HAP-1 (cell line): ENCODE results near the gene ERC2.
"Not testable (repeated sequence)": the region's sequence is repeated elsewhere in the genome, so short reads cannot be mapped to it uniquely, and the experiment has no call there.

Experiments used
- DNase-seq, 2 experiments: peaks; one replicate each; pipeline ENCODE4 v3.0.0-alpha.2; 2016 to 2020; ENCODE audit warnings: low spot score in 2 of 2
- H3K27me3 ChIP-seq: fragments of 250-450 bp; sonication (Bioruptor Pico); 2 replicates; pipeline ENCODE4 v1.5.1; 2020; ENCODE audit warnings: low read depth, mild to moderate bottlenecking, moderate library complexity
- H3K36me3 ChIP-seq: fragments of 250-450 bp; sonication (Bioruptor Pico); replicated peaks from 2 replicates; pipeline ENCODE4 v1.5.1; 2020; ENCODE audit warnings: mild to moderate bottlenecking
- H3K4me1 ChIP-seq: fragments of 250-450 bp; sonication (Bioruptor Pico); 2 replicates; pipeline ENCODE4 v1.5.1; 2020; ENCODE audit warnings: mild to moderate bottlenecking
- H3K4me3 ChIP-seq: fragments of 250-450 bp; sonication (Bioruptor Pico); 2 replicates; pipeline ENCODE4 v1.5.1; 2020; ENCODE audit warnings: mild to moderate bottlenecking, moderate library complexity
- H3K9me3 ChIP-seq: fragments of 250-450 bp; sonication (Bioruptor Pico); 2 replicates; pipeline ENCODE4 v1.5.1; 2020; ENCODE audit warnings: mild to moderate bottlenecking, moderate library complexity
- in situ Hi-C: fragments of 300-500 bp; cut with MboI; formaldehyde crosslinking; loops from 3 replicates; pipeline ENCODE4 v1.14.3; 2020; ENCODE audit warnings: low sequenced_read_pairs, inconsistent platforms, mixed read lengths

The ERC2 gene

GRCh38 chr3:56468184-56469106 is at the start of gene ERC2:
ERC2 (minus strand) TSS chr3:56468467.
- peak within 1 kb of the TSS; percentile 61 for H3K4me3 ChIP-seq
- peaks cover 8% of the 10 kb centered on the region for H3K4me1 ChIP-seq
- H3K36me3 ChIP-seq: no peaks in the 10 kb centered on the region
- DNase-seq: peak; percentile 72 to 86
- no peaks in the 10 kb centered on the region for H3K9me3 ChIP-seq
- in situ Hi-C loops: no loop called here
- H3K27me3 ChIP-seq: no peaks in the 10 kb centered on the region

DNA sequence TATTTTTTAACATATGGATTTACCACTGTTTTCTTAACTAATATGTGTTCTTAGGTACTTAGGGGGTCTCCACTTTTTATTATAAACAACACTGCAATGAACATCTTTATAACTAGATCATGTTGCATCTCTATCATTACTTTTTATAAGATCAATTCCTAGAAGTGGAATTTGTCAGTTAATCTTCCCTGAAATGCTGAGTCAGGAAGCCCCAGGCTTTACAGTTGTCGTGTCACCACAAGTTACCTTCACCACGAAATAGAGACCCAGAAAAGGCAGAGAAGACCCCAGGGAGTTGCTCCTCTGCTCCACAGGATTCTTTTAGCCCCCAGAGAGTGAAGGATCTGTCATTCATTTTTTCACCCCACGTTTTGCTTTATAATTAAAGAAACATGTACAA is 34.5 kb upstream of the ERC2 start:
- no peaks in the 10 kb centered on the region for H3K27me3 ChIP-seq
- no peaks in the 10 kb centered on the region for H3K9me3 ChIP-seq
- H3K36me3 ChIP-seq: no peaks in the 10 kb centered on the region
- H3K4me1 ChIP-seq: no peaks in the 10 kb centered on the region
- in situ Hi-C loops: no loop called here
- no peak overlapping the region for H3K4me3 ChIP-seq
- DNase-seq: no peak

- in situ Hi-C loops, H3K4me1 ChIP-seq, H3K4me3 ChIP-seq, H3K36me3 ChIP-seq, H3K9me3 ChIP-seq, DNase-seq: not testable (repeated sequence)
- peaks cover 30% of the 10 kb centered on the region for H3K27me3 ChIP-seq
These were observed 28.1 kb upstream of the ERC2 start for GRCh38 chr3:56496376-56496775.

DNA sequence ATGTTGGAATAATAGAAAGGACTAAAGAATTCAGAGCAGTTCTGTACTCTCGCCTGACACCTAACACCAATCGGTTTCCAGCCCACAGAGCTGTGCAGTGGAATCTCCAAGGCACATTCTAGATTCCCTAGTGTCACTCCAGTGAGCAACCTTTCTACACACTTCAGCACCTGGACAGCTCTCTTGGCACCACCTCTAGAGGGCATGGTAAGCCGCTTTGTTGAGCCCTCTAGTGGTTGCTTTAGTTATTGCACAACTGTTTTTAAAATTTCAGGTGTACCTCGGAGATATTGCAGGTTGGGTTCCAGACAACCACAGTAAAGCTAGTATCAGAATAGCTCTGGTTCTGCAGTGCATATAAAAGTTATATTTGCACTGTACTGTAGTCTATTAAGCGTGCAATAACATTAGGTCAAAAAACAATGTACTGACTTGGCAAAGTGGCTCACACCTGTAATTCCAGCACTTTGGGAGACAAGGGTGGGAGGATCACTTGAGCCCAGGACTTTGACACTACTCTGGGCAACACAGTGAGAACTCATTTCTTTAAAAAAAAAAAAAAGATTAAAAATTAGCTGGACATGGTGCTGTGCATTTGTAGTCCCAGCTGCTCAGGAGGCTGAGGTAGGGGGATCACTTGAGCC is 26.5 kb upstream of the ERC2 start:
- Histone ChIP-seq H3K9me3 (no peaks in the 10 kb centered on the region), H3K4me1 (no peaks in the 10 kb centered on the region), H3K36me3 (no peaks in the 10 kb centered on the region), H3K27me3 (peaks cover 46% of the 10 kb centered on the region), H3K4me3 (no peak overlapping the region)
- peak; percentile 80 to 90 for DNase-seq
- in situ Hi-C loops: no loop called here

GRCh38 chr3:56491566-56491965 is 23.3 kb upstream of the ERC2 start:
- no peaks in the 10 kb centered on the region for H3K4me1 ChIP-seq
- DNase-seq: no peak
- in situ Hi-C loops: no loop called here
- no peaks in the 10 kb centered on the region for H3K9me3 ChIP-seq
- H3K36me3 ChIP-seq: no peaks in the 10 kb centered on the region
- H3K27me3 ChIP-seq: peaks cover 77% of the 10 kb centered on the region
- H3K4me3 ChIP-seq: no peak overlapping the region

DNA sequence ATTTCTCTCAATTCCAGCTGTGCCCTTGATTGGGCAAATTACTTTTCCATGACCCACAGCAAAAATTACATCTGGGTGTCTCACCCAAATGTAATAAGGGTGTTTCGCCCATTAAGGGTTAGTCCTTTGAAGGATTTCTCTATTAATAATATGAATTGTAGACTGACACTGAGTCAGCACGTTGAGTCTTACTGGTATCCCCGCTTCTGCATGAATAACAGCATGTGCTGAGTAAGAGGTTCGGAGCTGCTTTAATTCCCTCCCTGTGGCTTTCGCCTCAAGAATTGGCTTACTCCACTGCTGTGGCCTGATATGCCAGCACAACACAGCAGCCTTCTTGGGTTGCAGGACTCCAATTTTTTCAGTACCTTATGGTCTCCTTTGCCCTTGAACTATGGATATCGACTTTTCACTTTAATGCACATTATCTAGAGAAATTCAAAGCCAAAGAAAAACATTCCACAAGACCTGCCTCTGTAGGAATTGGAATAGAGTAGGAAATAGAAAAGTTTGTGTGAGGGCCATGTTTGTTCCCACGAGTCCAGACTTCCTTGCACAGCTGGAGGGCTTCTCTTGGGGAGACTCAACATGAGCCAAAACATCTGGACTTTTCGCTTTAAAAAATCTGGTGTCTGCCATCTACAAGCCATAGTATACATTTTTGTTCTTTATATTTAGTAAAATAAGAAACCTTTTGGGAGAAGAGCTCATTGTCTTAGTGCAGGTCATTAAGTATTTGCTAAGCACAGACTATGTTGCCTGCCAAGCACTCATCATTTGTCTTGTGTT is 20.7 kb upstream of the ERC2 start:
- peaks cover 83% of the 10 kb centered on the region for H3K27me3 ChIP-seq
- in situ Hi-C loops: no loop called here
- H3K4me3 ChIP-seq: no peak overlapping the region
- no peaks in the 10 kb centered on the region for H3K9me3 ChIP-seq
- H3K4me1 ChIP-seq: no peaks in the 10 kb centered on the region
- DNase-seq: no peak
- no peaks in the 10 kb centered on the region for H3K36me3 ChIP-seq

DNA sequence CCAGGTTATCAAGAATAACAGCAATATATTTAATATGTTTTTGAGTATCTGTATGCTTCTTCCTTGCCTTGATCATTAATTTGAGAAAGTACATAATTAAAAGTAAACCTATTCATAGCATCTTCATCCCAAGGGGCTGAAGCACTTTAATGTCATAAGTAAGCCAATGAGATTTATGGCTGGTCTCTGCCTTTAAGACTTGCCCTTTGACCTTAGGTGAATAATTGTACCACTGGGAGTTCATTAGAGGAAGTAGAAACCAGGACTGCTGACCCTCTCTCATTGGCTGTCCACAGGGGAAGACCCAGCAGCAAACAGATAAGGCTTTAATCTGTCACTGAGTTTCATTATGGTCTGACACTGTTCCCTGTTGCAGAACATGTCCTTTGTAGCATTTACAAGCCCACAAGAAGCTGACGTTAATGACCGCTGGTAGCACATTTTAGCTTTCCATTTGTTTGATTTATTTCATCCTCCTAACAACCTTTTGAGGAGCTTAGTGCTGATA is 16.3 kb upstream of the ERC2 start:
- Histone ChIP-seq H3K9me3 (no peaks in the 10 kb centered on the region), H3K27me3 (peaks cover 65% of the 10 kb centered on the region), H3K4me3 (no peak overlapping the region), H3K4me1 (no peaks in the 10 kb centered on the region), H3K36me3 (no peaks in the 10 kb centered on the region)
- no peak for DNase-seq
- in situ Hi-C loops: no loop called here

GRCh38 chr3:56484122-56484521 is 15.9 kb upstream of the ERC2 start:
- H3K4me3 ChIP-seq: no peak overlapping the region
- peaks cover 60% of the 10 kb centered on the region for H3K27me3 ChIP-seq
- in situ Hi-C loops: no loop called here
- no peaks in the 10 kb centered on the region for H3K9me3 ChIP-seq
- no peaks in the 10 kb centered on the region for H3K4me1 ChIP-seq
- no peak for DNase-seq
- H3K36me3 ChIP-seq: no peaks in the 10 kb centered on the region

GRCh38 chr3:56477646-56478045 is 9.4 kb upstream of the ERC2 start:
- Histone ChIP-seq H3K4me1 (peaks cover 13% of the 10 kb centered on the region), H3K4me3 (no peak overlapping the region), H3K9me3 (no peaks in the 10 kb centered on the region; the same call in 1 of the 2 replicates), H3K27me3 (peaks cover 13% of the 10 kb centered on the region), H3K36me3 (no peaks in the 10 kb centered on the region)
- in situ Hi-C loops: no loop called here
- DNase-seq: no peak

- Histone ChIP-seq H3K4me1 (peaks cover 13% of the 10 kb centered on the region), H3K9me3 (no peaks in the 10 kb centered on the region; the same call in 1 of the 2 replicates), H3K4me3 (no peak overlapping the region), H3K27me3 (peaks cover 10% of the 10 kb centered on the region), H3K36me3 (no peaks in the 10 kb centered on the region)
- DNase-seq: peak; percentile 43 to 90
- in situ Hi-C loops: no loop called here
These were observed 8.5 kb upstream of the ERC2 start for GRCh38 chr3:56476771-56477170.

DNA sequence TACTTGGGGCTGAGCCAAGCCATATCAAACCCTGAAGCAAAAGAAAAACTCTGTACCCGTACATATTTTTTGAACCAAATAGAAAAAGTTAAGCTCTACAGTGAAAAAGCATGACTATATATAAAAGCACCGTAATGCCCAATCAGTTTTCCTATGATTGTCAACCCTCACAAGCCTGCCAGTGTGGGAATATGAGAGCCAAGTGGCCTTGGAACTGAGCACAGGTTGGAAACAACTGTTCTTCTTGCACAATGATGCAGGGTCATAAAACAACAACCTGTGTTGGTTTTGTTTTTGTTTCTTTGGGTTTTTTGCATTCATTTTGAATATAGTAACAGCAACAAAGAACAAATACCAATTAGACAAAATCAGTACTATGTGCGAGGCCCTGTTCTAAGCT is 3.5 kb upstream of the ERC2 start:
- Histone ChIP-seq H3K4me3 (no peak overlapping the region), H3K4me1 (peaks cover 13% of the 10 kb centered on the region), H3K9me3 (no peaks in the 10 kb centered on the region; the same call in 1 of the 2 replicates), H3K27me3 (no peaks in the 10 kb centered on the region), H3K36me3 (no peaks in the 10 kb centered on the region)
- no peak for DNase-seq
- in situ Hi-C loops: no loop called here

DNA sequence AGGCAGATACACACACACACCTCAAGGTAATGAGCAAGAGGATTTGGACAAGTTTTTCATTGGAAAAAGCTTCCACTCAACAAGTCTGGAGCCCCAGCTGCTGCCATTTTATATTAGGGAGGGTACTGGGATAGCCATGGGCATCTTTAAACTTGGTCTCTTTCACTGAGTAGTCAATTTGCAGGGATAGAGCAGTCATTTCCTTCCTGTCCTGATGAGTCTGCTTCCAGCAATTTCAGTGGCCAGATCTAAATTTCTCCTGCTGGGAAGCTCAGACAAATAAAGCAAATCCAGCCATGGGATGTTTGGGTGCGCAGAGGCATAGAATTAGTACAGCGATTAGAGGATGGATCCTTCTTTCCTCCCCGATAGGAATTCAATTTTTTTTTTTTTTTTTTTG is 874 bp upstream of the ERC2 start:
- Histone ChIP-seq H3K4me3 (no peak overlapping the region), H3K9me3 (no peaks in the 10 kb centered on the region), H3K4me1 (peaks cover 8% of the 10 kb centered on the region), H3K36me3 (no peaks in the 10 kb centered on the region), H3K27me3 (no peaks in the 10 kb centered on the region)
- in situ Hi-C loops: no loop called here
- no peak for DNase-seq

DNA sequence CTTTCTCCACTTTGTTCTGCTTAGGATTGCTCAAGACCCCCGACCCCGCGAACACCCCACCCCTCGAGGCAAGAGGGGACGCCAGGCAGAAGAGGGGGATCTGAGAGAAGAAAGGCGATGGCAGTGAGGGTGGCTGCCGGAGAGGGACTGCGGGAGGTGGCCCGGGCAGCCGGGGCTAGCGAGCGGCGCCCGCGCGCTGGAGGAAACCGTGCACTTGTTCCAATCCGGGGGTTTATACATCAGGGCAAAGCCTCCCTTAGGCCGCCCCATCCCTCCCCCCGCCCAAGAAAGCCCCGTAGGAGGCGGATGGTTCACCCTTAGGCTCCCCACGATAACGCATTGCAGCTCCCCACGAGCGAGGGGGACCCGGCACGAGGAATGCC is 475 bp downstream of the ERC2 start:
- no peaks in the 10 kb centered on the region for H3K36me3 ChIP-seq
- H3K4me3 ChIP-seq: peak overlapping the region; percentile 61
- no peaks in the 10 kb centered on the region for H3K27me3 ChIP-seq
- peak in 1 of 2 experiments; percentile 47 for DNase-seq
- H3K4me1 ChIP-seq: peaks cover 8% of the 10 kb centered on the region
- H3K9me3 ChIP-seq: no peaks in the 10 kb centered on the region
- in situ Hi-C loops: no loop called here
